GM18511 (cell line): Measurements from ENCODE around the gene TMEM174.
"Not testable (repeated sequence)": the region's sequence is repeated elsewhere in the genome, so short reads cannot be mapped to it uniquely, and the experiment has no call there.

Source experiments
- ATAC-seq: cut with Tn5 transposase; IDR thresholded peaks from one replicate; pipeline ENCODE4 v1.9.1; 2021; ENCODE audit warnings: mild to moderate bottlenecking, moderate library complexity; ENCODE audit not compliant: unreplicated experiment

The TMEM174 gene

GRCh38 chr5:73188764-73189531 lies 16.0 kb downstream of the TMEM174 start:
- ATAC-seq: no peak

GRCh38 chr5:73189871-73190376 lies 16.9 kb downstream of the TMEM174 start:
- ATAC-seq: no peak

- no peak for ATAC-seq
Measured at GRCh38 chr5:73192370-73192769, 19.4 kb downstream of the TMEM174 start.

- ATAC-seq: no peak
Measured at GRCh38 chr5:73193592-73193991, 20.6 kb downstream of the TMEM174 start.

- no peak for ATAC-seq
Measured at GRCh38 chr5:73196201-73196600, 23.2 kb downstream of the TMEM174 start.

GRCh38 chr5:73197637-73198257 lies 24.8 kb downstream of the TMEM174 start:
- no peak for ATAC-seq

- ATAC-seq: no peak
Measured at GRCh38 chr5:73198833-73199592, 26.0 kb downstream of the TMEM174 start.

- no peak for ATAC-seq
Measured at GRCh38 chr5:73199671-73200070, 26.7 kb downstream of the TMEM174 start.

GRCh38 chr5:73201547-73202513 lies 28.8 kb downstream of the TMEM174 start:
- peak; percentile 74 for ATAC-seq

GRCh38 chr5:73204332-73204731 lies 31.3 kb downstream of the TMEM174 start:
- ATAC-seq: no peak

- ATAC-seq: no peak
Measured at GRCh38 chr5:73204733-73205132, 31.7 kb downstream of the TMEM174 start.

GRCh38 chr5:73205305-73205704 lies 32.3 kb downstream of the TMEM174 start:
- ATAC-seq: no peak

- not testable (repeated sequence) for ATAC-seq
Measured at GRCh38 chr5:73207239-73207638, 34.2 kb downstream of the TMEM174 start.

GRCh38 chr5:73209075-73209474 lies 36.1 kb downstream of the TMEM174 start:
- not testable (repeated sequence) for ATAC-seq

GRCh38 chr5:73212693-73213092 lies 39.7 kb downstream of the TMEM174 start:
- not testable (repeated sequence) for ATAC-seq

GRCh38 chr5:73213566-73213998 lies 40.6 kb downstream of the TMEM174 start:
- peak; percentile 51 for ATAC-seq

- ATAC-seq: no peak
Measured at GRCh38 chr5:73214306-73214705, 41.3 kb downstream of the TMEM174 start.

- no peak for ATAC-seq
Measured at GRCh38 chr5:73214996-73215395, 42.0 kb downstream of the TMEM174 start.

- ATAC-seq: no peak
Measured at GRCh38 chr5:73215531-73215890, 42.5 kb downstream of the TMEM174 start.

- peak; percentile 88 for ATAC-seq
Measured at GRCh38 chr5:73215891-73216610, 43.1 kb downstream of the TMEM174 start.
